Stimulated activated CD8-positive, alpha-beta memory T cell treated with anti-CD3 and anti-CD28 coated beads, Interleukin-15, amount 100 ng/mL, for 1 hour (primary cell): ENCODE data around the gene TMIGD1.

Source experiments
- DNase-seq: peaks from one replicate; pipeline ENCODE4 v3.0.0-alpha.2; 2020; ENCODE audit warnings: low read depth

TMIGD1 gene

GRCh38 chr17:30326809-30327208 is 7.0 kb downstream of the TMIGD1 start:
- DNase-seq, result no peak

GRCh38 chr17:30324723-30325122 is 9.1 kb downstream of the TMIGD1 start:
- no peak for DNase-seq

GRCh38 chr17:30323895-30324319 is 9.9 kb downstream of the TMIGD1 start:
- DNase-seq, result no peak

GRCh38 chr17:30323262-30323894 is 10.5 kb downstream of the TMIGD1 start:
- no peak for DNase-seq

- DNase-seq, result no peak
These were observed 12.5 kb downstream of the TMIGD1 start for GRCh38 chr17:30321314-30321713.

GRCh38 chr17:30318155-30318554 is 15.7 kb downstream of the TMIGD1 start:
- no peak for DNase-seq

GRCh38 chr17:30316736-30317135 is 17.1 kb downstream of the TMIGD1 start:
- no peak for DNase-seq

GRCh38 chr17:30315106-30315505 is 18.8 kb downstream of the TMIGD1 start:
- no peak for DNase-seq

- DNase-seq, result no peak
These were observed 19.4 kb downstream of the TMIGD1 start for GRCh38 chr17:30314474-30314873.

- DNase-seq, result no peak
These were observed 21.6 kb downstream of the TMIGD1 start for GRCh38 chr17:30312226-30312625.

GRCh38 chr17:30310562-30310961 is 23.3 kb downstream of the TMIGD1 start:
- no peak for DNase-seq

GRCh38 chr17:30309591-30309990 is 24.3 kb downstream of the TMIGD1 start:
- DNase-seq, result no peak

GRCh38 chr17:30308406-30308805 is 25.5 kb downstream of the TMIGD1 start:
- no peak for DNase-seq

- no peak for DNase-seq
These were observed 29.1 kb downstream of the TMIGD1 start for GRCh38 chr17:30304778-30305177.

GRCh38 chr17:30302241-30302640 is 31.6 kb downstream of the TMIGD1 start:
- DNase-seq, result no peak

- no peak for DNase-seq
These were observed 33.0 kb downstream of the TMIGD1 start for GRCh38 chr17:30300818-30301217.

GRCh38 chr17:30299000-30299399 is 34.9 kb downstream of the TMIGD1 start:
- DNase-seq, result no peak

- DNase-seq, result no peak
These were observed 36.1 kb downstream of the TMIGD1 start for GRCh38 chr17:30297715-30298114.

- no peak for DNase-seq
These were observed 37.3 kb downstream of the TMIGD1 start for GRCh38 chr17:30296499-30297080.

- no peak for DNase-seq
These were observed 41.5 kb downstream of the TMIGD1 start for GRCh38 chr17:30292286-30292858.

- peak; percentile 62 for DNase-seq
These were observed 42.1 kb downstream of the TMIGD1 start, which contains the start of gene BLMH for GRCh38 chr17:30291543-30292285. TSS of gene BLMH (minus strand) at chr17:30291944. CDS start at chr17:30291819, 125 bp downstream.

GRCh38 chr17:30290696-30291542 is 42.9 kb downstream of the TMIGD1 start:
- peak; percentile 1 for DNase-seq
